ENCODE results near the gene OR1S1. TPM values are rescaled to one million over a fixed set of nuclear protein-coding genes. Genes with fewer than 3 reads are reported as not detected.

OR1S1 gene
- total RNA-seq, 6 donors from 2014 or later, result 0.61 TPM; not detected in 5

Other genes with a start within 250 kb of the OR1S1 start
- gene OR9Q1, start 188.8 kb upstream of the OR1S1 start, total RNA-seq, result not detected
- gene OR6Q1, start 181.8 kb upstream of the OR1S1 start, total RNA-seq, result not detected
- not detected for gene OR9I1, start 87.2 kb upstream of the OR1S1 start, total RNA-seq
- gene OR9Q2, start 23.6 kb upstream of the OR1S1 start, total RNA-seq, result not detected
- gene OR1S2, start 8.6 kb upstream of the OR1S1 start, total RNA-seq, result not detected
- gene OR10Q1, start 16.2 kb downstream of the OR1S1 start, total RNA-seq, result not detected
- not detected for gene OR10W1, start 55.5 kb downstream of the OR1S1 start, total RNA-seq
- gene OR5B17, start 146.3 kb downstream of the OR1S1 start, total RNA-seq, result not detected
- gene OR5B3, start 194.2 kb downstream of the OR1S1 start, total RNA-seq, result not detected
- gene OR5B2, start 215.4 kb downstream of the OR1S1 start, total RNA-seq, result not detected
- gene OR5B12, start 229.5 kb downstream of the OR1S1 start, total RNA-seq, result not detected